Pulmonary artery endothelial cell (primary cell): ENCODE results near the gene PRUNE2. TPM values are rescaled to one million over a fixed set of nuclear protein-coding genes. Genes with fewer than 3 reads are reported as not detected.
"Not testable (repeated sequence)": the region's sequence is repeated elsewhere in the genome, so short reads cannot be mapped to it uniquely, and the experiment has no call there.

ENCODE experiments used
- DNase-seq: peaks from one replicate; pipeline ENCODE4 v3.0.0-alpha.2; 2011; ENCODE audit warnings: low read depth, low spot score
- total RNA-seq: library from RNA; depleted of rRNA; stranded (reverse); fragments of >200 nt; gene quantifications from 2 replicates; pipeline ENCODE4 v1.2.3, GENCODE V29; 2014

The PRUNE2 gene
- total RNA-seq, 1 donor from 2014 or later, result 8.4 TPM

DNA sequence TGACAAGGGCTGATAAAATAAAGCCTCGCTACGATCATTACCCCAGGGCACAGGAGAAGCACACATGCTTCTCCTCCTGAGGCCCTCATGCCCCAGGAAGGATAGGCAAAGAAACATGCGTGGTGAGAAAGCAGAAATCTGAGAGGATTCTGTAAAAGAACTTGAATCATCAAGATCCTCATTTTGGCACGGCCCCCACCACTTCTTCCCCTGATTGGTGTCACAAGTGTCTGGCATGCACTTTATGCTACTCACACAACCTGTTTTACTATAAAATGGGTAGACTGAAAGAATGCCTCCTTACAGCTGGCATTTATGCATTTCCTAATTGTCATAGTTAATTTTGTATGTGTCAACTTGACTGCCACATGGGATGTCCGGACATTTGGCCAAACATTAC lies 109.6 kb downstream of the PRUNE2 start:
- DNase-seq, result no peak

DNA sequence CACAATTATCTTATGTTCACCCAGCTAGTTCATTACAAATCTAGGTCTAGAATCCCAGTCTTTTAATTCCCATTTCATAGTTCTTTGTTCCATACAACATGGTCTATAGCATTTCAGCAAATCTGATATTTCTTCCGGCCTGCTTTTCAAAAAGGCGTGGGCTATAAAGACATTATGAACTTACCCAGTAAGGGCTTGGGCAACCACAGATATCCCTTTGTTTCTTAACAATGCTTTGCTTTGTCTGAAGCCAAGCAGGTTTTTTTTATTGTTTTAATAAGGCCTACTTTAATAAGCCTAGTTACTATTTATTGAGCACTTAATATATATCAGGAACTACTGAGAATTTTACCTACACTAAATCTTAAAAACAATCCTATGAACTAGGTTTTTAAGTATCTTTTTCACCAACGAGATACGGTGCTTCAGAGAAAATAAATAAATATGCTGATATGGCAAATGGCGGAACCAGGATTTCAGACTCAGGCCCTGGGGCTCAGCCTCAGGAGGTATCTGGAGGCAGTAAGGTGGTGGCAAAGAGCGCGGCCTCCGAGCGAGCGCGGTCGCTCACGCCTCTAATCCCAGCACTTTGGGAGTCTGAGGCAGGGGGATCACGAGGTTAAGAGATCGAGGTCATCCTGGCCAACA lies 112.0 kb downstream of the PRUNE2 start:
- DNase-seq, result no peak

DNA sequence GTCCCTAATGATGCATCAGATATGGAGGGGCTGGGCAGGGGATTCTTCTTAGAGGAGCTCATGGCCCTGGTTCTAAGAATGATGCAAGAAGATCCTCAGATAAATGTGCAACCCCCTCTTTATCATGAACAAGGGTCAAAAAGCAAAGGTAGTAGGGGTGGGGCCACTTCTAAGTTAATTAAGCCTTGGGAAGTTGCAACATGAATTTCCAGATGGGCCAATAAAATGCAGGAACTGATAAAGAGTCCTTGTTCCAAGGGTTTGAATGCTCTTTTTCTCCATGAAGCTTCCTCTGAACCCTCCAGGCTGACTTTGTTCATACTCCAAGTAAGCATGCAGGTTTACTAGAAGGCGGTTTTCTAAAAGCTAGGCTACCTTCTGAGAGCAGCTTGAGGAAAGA lies 116.1 kb downstream of the PRUNE2 start:
- no peak for DNase-seq

DNA sequence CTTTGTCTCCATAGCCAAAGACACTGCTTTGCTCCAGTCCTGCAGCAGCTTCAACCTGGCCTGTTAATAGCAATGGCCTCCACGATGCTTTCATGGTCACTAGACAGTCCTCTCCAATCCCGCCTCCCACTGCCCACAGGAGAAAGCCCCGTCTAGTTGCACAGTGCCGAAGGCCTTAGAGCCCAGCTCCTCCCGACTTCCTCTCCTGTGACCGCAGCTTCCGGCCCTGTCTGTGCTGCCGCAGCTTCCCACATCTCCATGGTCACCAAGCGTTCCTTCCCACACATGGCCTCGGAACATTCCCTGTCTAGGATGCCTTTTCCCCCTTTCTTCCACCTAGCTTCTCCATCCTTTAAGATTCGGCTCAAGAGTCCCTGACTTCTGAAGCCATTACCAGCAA lies 118.2 kb downstream of the PRUNE2 start:
- DNase-seq, result no peak

GRCh38 chr9:76785501-76785900 lies 120.4 kb downstream of the PRUNE2 start:
- DNase-seq, result no peak

- DNase-seq, result no peak
Observed at GRCh38 chr9:76784881-76785280, 121.0 kb downstream of the PRUNE2 start.

- DNase-seq, result no peak
Observed at GRCh38 chr9:76772686-76773445, 133.0 kb downstream of the PRUNE2 start.

- no peak for DNase-seq
Observed at GRCh38 chr9:76766126-76766525, 139.8 kb downstream of the PRUNE2 start.

- no peak for DNase-seq
Observed at GRCh38 chr9:76764138-76764537, 141.8 kb downstream of the PRUNE2 start, which contains the start of gene PCA3. Gene PCA3 (plus strand): TSS chr9:76764438.

DNA sequence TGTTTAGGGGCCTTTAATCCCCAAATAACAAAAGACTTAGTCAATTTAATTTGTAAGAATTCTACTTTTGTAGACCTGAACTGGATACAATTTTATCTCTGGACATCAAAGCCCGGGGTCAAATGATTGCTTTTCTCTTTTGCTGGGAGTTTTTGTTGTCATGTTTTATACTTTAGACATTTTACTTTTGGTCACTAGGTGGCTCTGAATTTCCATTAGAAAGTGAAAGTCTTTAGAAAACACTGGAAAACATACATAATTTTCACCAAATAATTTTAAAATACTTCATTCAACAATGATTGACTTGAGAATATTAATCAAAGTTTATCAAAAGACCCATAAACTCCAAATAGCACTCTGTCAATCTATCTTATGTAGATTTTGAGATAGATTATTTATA lies 144.5 kb downstream of the PRUNE2 start:
- DNase-seq, result no peak

- no peak for DNase-seq
Observed at GRCh38 chr9:76759732-76760131, 146.2 kb downstream of the PRUNE2 start.

GRCh38 chr9:76758476-76758875 lies 147.4 kb downstream of the PRUNE2 start:
- no peak for DNase-seq

GRCh38 chr9:76756941-76757673 lies 148.8 kb downstream of the PRUNE2 start:
- no peak for DNase-seq

GRCh38 chr9:76756268-76756640 lies 149.7 kb downstream of the PRUNE2 start:
- no peak for DNase-seq

DNA sequence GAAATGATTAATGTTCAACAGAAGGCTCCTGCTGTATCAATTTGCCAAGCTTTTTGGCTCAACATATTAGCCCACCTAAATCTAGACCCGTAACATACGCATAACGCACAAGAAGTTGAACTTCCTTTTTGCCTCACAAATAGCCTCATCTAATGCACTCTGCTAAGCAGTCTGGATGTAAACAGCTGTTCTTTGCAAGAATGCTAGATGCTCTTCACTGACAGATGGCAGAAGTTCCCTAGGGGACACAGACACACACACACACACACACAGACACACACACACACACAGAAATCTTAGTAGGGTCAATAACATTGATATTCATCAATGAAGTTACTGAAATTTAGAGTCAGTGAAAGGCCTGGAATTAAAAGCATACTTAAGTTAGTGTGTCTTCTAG lies 154.9 kb downstream of the PRUNE2 start:
- DNase-seq, result no peak

DNA sequence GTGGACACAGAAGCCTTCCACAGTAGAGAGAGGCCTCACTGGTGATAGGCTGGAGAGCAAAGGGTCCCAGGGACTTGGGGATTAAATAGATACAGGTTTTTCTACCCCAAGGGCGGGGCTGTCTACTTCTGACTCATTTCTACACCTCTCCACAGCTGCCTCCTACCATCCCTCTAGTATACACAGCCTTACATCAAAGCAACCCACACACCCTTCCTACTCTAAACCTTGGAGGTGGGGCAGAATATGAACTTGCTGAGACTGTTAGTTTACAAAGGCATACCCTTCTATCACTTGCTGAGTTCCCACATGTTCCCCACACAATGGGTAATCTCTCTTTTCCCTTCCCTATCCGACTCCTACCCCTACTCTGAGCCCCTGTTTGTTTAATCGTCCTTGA lies 161.6 kb downstream of the PRUNE2 start:
- DNase-seq, result no peak

DNA sequence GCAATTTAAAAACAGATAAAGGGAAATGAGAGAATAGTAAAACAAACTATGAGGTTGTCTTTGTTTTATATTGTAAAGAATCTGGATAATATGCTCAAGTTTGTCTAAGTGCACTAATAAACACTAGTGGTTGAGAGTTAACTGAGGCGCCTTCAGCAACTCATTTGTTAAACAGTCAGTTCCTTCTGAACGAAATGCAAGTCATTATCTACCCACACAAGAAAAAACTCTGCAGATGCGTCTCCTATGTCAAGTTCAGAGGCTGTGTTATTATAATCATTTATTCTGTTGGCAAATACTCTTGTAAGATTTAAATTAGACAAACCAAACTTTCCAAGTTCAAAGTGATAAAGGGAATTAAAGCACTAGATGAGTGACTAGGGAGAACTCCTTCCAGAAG lies 162.0 kb downstream of the PRUNE2 start:
- no peak for DNase-seq

DNA sequence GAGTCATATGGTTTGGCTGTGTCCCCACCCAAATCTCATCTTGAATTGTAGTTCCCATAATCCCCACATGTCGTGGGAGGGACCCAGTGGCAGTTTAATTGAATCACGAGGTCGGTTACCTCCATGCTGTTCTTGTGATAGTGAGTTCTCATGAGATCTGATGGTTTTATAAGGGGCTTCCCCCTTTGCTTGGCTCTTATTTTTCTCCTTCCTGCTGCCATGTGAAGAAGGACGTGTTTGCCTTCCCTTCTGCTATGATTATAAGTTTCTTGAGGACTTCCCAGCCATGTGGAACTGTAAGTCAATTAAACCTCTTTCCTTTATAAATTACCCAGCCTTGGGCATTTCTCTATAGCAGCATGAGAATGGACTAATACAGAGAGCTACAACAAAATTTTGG lies 163.0 kb downstream of the PRUNE2 start:
- not testable (repeated sequence) for DNase-seq

DNA sequence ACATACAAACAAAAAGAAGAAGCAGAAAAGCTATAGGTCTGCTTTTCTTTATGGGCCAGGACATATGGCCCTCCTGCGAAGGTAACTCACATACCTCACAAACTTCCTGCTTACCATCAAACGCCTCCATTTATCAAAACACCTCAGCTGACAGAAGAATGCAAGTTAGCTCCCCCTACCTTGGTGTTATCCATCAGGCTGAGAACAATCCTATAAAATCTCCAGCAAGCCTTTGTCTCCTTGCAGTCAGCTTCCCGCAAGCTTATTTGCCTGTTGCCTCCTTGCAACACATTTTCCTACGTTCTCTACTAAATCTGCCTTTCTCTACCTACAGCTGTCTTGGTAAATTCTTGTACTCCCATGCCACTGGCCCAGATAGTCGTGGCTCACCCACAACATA lies 164.4 kb downstream of the PRUNE2 start:
- DNase-seq, result no peak

DNA sequence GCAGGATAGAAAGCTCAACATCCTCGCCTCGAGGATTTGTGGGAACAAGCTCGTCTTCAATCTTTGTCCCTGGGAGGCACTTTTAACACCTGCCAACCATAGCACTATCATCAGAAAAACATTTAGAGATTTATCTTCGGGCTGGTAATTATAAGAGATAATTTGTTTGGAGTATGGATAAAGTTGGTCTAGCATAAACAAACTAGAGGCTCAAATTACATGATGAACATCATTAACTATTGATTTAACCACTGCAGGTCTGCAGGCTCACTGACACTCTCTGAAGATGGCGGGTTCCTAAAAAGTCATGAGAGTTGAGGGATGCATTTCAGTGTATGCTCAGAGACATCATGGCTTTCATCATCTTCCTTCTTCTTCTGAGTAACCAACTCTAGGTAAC lies 167.5 kb downstream of the PRUNE2 start:
- no peak for DNase-seq

DNA sequence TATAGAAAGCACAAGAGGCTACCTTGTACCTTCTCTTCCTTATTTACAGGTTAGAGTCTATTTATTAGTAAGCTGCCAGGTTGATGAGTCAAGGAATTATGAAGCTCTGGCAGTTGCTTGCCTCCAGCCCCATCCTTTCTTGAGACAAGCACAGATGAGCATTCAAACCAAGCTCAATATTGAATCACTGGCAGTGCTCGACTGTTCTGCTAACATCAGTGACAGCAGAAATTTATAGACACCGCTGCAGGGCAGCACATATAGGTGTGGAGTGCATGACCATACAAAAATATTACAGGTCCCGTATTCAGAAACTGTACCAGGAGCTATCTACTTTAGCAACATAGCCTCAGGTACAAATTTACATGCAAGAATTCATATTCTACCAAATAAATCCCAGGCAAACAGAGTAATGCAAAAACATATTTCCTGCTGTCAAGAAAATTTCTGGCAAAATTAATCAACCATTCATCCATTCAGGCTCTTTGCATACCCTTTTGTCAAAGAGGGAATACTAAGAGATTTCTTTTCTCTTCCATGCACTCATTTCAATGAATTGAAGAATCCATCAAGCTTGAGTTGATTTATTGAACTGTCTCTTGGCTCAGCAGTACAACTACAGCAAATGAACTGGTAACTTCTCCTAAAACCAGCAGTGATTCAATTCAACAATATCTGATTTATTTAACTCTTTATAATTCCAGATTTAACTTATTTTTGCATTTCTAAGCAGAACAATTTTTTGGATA lies 168.6 kb downstream of the PRUNE2 start:
- DNase-seq, result no peak

- DNase-seq, result no peak
Observed at GRCh38 chr9:76734716-76735115, 171.2 kb downstream of the PRUNE2 start.
